Measurements from ENCODE around the gene SOX6.

SOX6 gene

GRCh38 chr11:15985127-15985859, 371.1 kb downstream of the SOX6 start:
- DNase-seq: no peak

- DNase-seq: no peak
Observed at GRCh38 chr11:15981292-15981691, 375.1 kb downstream of the SOX6 start.

- DNase-seq: no peak
Observed at GRCh38 chr11:15977116-15977515, 379.2 kb downstream of the SOX6 start.

GRCh38 chr11:15976433-15977045, 379.8 kb downstream of the SOX6 start:
- DNase-seq: no peak

- DNase-seq: no peak
Observed at GRCh38 chr11:15975742-15976141, 380.6 kb downstream of the SOX6 start.

GRCh38 chr11:15972838-15973237, 383.5 kb downstream of the SOX6 start:
- DNase-seq: no peak

GRCh38 chr11:15971215-15971546, 385.2 kb downstream of the SOX6 start:
- DNase-seq: no peak

- DNase-seq: peak; percentile 53
Observed at GRCh38 chr11:15970506-15971214, 385.7 kb downstream of the SOX6 start.

- DNase-seq: peak; percentile 53
Observed at GRCh38 chr11:15969701-15970329, 386.5 kb downstream of the SOX6 start.

- DNase-seq: peak; percentile 27
Observed at GRCh38 chr11:15969281-15969680, 387.1 kb downstream of the SOX6 start.

GRCh38 chr11:15968461-15969130, 387.8 kb downstream of the SOX6 start:
- no peak for DNase-seq

GRCh38 chr11:15967966-15968365, 388.4 kb downstream of the SOX6 start:
- no peak for DNase-seq

GRCh38 chr11:15967166-15967565, 389.2 kb downstream of the SOX6 start:
- DNase-seq: no peak

GRCh38 chr11:15965562-15966250, 390.6 kb downstream of the SOX6 start:
- DNase-seq: no peak

- no peak for DNase-seq
Observed at GRCh38 chr11:15963266-15963665, 393.1 kb downstream of the SOX6 start.

GRCh38 chr11:15958910-15959309, 397.4 kb downstream of the SOX6 start:
- no peak for DNase-seq

GRCh38 chr11:15957234-15957633, 399.1 kb downstream of the SOX6 start:
- no peak for DNase-seq

GRCh38 chr11:15956302-15956701, 400.0 kb downstream of the SOX6 start:
- no peak for DNase-seq

- no peak for DNase-seq
Observed at GRCh38 chr11:15955595-15955994, 400.8 kb downstream of the SOX6 start.

GRCh38 chr11:15947681-15948648, 408.4 kb downstream of the SOX6 start:
- no peak for DNase-seq

GRCh38 chr11:15945726-15946125, 410.6 kb downstream of the SOX6 start:
- no peak for DNase-seq

All from NCI-H1105 treated with DMSO at 0.1 percent for 48 hours (cell line).